Stimulated activated naive CD8-positive, alpha-beta T cell treated with anti-CD3 and anti-CD28 coated beads, Interleukin-15, Interleukin-2, amounts not matched to agents 100 ng/mL and 50 ng/mL, for 24 hours (primary cell): Measurements from ENCODE around the gene PITPNM3.

Source experiments
- H3K27ac Mint-ChIP-seq: one replicate; pipeline ENCODE4 v1.8.0; 2021; ENCODE audit warnings: mild to moderate bottlenecking, mixed read lengths
- H3K27me3 Mint-ChIP-seq: one replicate; pipeline ENCODE4 v1.8.0; 2021; ENCODE audit warnings: mixed read lengths
- H3K36me3 Mint-ChIP-seq: one replicate; pipeline ENCODE4 v1.8.0; 2021; ENCODE audit warnings: low read depth, mixed read lengths
- H3K4me1 Mint-ChIP-seq: one replicate; pipeline ENCODE4 v1.8.0; 2021; ENCODE audit warnings: low read depth, mixed read lengths
- H3K4me3 Mint-ChIP-seq: one replicate; pipeline ENCODE4 v1.8.0; 2021; ENCODE audit warnings: mild to moderate bottlenecking, mixed read lengths
- H3K9me3 Mint-ChIP-seq: one replicate; pipeline ENCODE4 v1.8.0; 2021; ENCODE audit warnings: mixed read lengths

PITPNM3 gene

DNA sequence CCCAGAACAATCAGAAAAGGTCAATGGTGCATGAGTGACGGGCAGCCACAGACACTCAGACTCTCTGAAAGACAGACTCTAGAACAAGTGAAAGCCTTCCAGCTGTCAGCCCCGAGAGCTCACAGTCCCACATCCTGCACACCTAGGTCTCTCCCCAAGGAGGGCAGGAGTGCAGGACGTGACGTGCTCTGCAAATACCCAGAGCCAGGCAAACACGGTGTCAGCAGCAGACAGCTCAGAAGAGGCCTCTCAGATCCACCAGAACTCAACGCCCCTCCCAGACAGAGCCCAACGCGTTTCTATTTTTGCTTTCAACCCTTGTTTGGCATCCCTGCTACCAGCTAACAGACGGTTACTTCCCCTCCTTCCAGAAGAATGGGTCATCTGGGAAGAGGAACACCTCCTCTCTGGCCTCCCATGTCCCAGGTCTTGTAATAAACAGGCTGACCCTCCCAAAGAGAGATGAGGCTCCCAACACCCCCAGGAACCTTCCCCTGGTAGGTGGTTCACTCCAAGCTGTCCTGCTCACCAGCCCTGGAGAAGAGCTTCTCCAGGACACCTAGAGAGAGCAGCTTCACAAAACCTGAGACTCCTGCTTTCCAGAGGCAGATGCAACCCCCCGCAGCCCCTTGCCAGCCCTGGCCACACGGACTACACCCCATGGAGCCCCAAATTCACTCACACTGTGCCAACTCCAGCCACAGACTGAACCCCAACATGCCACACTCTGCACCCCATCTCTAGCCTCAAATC, 7.6 kb downstream of the PITPNM3 start:
- H3K27ac Mint-ChIP-seq: no peak overlapping the region
- no peak overlapping the region for H3K4me3 Mint-ChIP-seq
- H3K4me1 Mint-ChIP-seq: peaks cover 9% of the 10 kb centered on the region
- H3K9me3 Mint-ChIP-seq: no peaks in the 10 kb centered on the region
- H3K27me3 Mint-ChIP-seq: peaks cover 3% of the 10 kb centered on the region
- H3K36me3 Mint-ChIP-seq: no peaks in the 10 kb centered on the region

- Mint-ChIP-seq H3K4me3 (no peak overlapping the region), H3K27ac (no peak overlapping the region), H3K4me1 (peaks cover 9% of the 10 kb centered on the region), H3K27me3 (no peaks in the 10 kb centered on the region), H3K9me3 (no peaks in the 10 kb centered on the region), H3K36me3 (no peaks in the 10 kb centered on the region)
Measured at GRCh38 chr17:6548034-6548433, 8.3 kb downstream of the PITPNM3 start.

DNA sequence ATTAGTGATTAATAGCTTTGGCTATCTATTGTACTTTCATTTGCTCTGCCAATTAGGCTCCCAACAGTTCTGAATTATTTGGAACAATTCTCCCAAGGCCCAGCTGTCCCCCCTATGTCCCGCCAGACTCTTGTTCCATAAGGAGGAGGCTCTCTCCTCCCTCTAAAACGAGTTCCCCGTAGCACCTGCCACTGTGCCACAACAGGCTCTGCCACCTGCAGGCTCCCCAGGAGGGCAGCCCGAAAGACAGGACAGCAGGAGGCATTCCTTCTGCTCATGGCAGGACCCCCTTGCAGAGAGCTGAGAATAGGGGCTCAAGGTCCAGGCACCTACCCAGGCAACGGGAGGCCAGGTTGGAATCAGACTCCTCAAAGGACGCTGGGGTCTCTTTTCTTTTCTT, 9.0 kb downstream of the PITPNM3 start:
- H3K4me3 Mint-ChIP-seq: no peak overlapping the region
- H3K36me3 Mint-ChIP-seq: no peaks in the 10 kb centered on the region
- peaks cover 9% of the 10 kb centered on the region for H3K4me1 Mint-ChIP-seq
- H3K27me3 Mint-ChIP-seq: no peaks in the 10 kb centered on the region
- H3K27ac Mint-ChIP-seq: no peak overlapping the region
- H3K9me3 Mint-ChIP-seq: no peaks in the 10 kb centered on the region

GRCh38 chr17:6546069-6546718, 10.2 kb downstream of the PITPNM3 start:
- Mint-ChIP-seq H3K4me3 (no peak overlapping the region), H3K27ac (no peak overlapping the region), H3K36me3 (no peaks in the 10 kb centered on the region), H3K27me3 (no peaks in the 10 kb centered on the region), H3K9me3 (no peaks in the 10 kb centered on the region), H3K4me1 (peaks cover 9% of the 10 kb centered on the region)

DNA sequence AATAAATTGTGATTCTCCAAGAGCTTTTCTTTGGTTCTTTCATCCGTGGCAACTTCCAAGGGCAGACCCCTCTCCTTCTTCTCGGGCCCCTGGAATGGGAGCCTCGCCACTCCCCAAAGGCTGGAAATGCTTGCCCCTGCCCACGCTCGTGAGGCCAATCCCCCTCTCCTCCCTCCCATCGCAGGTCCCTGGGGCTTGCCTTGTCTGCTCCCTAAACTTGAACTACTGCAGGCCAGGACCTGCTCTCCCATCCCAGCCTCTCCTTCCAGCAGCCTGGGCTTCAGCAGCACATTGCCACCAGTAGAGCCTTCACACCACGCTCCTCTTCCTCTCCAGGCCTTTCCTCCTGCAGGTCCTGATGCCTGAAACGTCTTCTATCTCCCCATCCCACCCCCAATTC, 11.1 kb downstream of the PITPNM3 start:
- Mint-ChIP-seq H3K27me3 (no peaks in the 10 kb centered on the region), H3K4me1 (peaks cover 9% of the 10 kb centered on the region), H3K9me3 (no peaks in the 10 kb centered on the region), H3K27ac (no peak overlapping the region), H3K36me3 (no peaks in the 10 kb centered on the region), H3K4me3 (no peak overlapping the region)

- no peaks in the 10 kb centered on the region for H3K27me3 Mint-ChIP-seq
- H3K4me3 Mint-ChIP-seq: no peak overlapping the region
- H3K9me3 Mint-ChIP-seq: no peaks in the 10 kb centered on the region
- H3K4me1 Mint-ChIP-seq: peaks cover 9% of the 10 kb centered on the region
- H3K27ac Mint-ChIP-seq: no peak overlapping the region
- H3K36me3 Mint-ChIP-seq: no peaks in the 10 kb centered on the region
Measured at GRCh38 chr17:6544011-6544370, 12.4 kb downstream of the PITPNM3 start.

DNA sequence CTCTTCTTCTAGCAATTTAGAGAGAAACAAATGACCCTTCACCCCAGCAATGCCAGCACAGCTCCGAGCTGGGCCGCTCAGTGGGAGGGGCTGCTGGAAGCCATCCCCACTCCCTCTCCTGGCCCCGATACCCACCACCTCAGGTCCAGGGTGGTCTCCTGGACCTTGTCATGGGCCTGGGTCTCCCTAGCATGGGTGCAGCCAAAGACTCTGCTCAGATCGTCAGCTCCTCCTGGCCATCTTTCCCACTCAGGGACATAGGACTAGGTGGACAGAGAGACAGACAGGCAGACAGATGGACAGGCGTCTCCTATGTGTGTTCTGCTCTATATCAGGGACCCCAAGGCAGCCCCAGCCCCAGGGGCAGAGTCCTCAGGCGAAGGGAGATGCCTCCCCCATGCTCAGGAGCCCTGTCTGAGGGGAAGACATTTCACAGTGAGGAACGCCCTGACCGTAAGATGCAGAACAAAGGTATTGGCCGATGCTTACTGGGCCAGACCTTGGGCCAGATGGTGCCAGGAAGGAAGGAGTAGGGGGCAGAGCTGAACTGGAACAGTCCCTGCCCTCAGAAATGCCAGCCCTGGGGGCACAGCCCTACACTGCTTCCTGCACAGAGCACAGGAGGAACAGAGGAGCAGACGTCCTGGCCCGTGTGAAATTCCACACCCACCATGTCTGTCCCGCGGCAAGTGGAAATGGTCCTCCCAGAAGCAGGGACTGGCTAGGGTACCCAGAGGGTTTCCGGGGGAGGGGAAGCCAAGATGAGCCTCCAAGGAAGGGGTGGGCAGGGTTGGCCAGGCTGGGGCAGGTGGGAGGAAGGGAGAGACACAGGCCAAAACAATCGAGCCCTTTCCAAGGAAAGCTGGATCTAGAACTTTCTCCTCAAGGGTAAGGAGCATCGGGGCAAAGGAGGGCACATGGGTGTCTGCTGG, 13.0 kb downstream of the PITPNM3 start:
- Mint-ChIP-seq H3K4me3 (no peak overlapping the region), H3K4me1 (peaks cover 3% of the 10 kb centered on the region), H3K36me3 (no peaks in the 10 kb centered on the region), H3K9me3 (no peaks in the 10 kb centered on the region), H3K27me3 (no peaks in the 10 kb centered on the region), H3K27ac (no peak overlapping the region)

- H3K27ac Mint-ChIP-seq: no peak overlapping the region
- H3K4me3 Mint-ChIP-seq: no peak overlapping the region
- no peaks in the 10 kb centered on the region for H3K9me3 Mint-ChIP-seq
- H3K27me3 Mint-ChIP-seq: no peaks in the 10 kb centered on the region
- H3K36me3 Mint-ChIP-seq: no peaks in the 10 kb centered on the region
- no peaks in the 10 kb centered on the region for H3K4me1 Mint-ChIP-seq
Measured at GRCh38 chr17:6542577-6542976, 13.8 kb downstream of the PITPNM3 start.

DNA sequence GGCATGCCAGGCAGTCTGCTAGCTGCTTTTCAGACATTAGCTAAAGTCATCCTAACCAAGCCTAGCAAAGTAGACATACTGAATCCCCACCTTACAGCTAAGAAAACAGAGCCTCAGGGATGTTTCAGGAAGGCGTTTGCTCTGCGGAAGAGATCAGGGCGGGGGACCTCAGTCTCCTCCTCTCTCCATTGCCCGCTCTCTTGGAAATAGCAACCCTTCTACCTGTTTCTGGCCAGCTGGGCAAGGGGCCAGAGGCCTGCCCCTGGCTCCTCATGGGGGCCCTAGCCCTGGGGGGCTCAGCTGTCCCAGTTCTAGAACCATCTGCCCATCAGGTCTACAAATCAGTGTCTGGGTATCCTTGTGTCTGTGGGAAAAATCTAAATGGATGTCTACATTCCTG, 14.5 kb downstream of the PITPNM3 start:
- Mint-ChIP-seq H3K27me3 (no peaks in the 10 kb centered on the region), H3K9me3 (no peaks in the 10 kb centered on the region), H3K4me3 (no peak overlapping the region), H3K36me3 (no peaks in the 10 kb centered on the region), H3K4me1 (no peaks in the 10 kb centered on the region), H3K27ac (no peak overlapping the region)

- Mint-ChIP-seq H3K27me3 (no peaks in the 10 kb centered on the region), H3K4me3 (no peak overlapping the region), H3K9me3 (no peaks in the 10 kb centered on the region), H3K27ac (no peak overlapping the region), H3K36me3 (no peaks in the 10 kb centered on the region), H3K4me1 (no peaks in the 10 kb centered on the region)
Measured at GRCh38 chr17:6539871-6540270, 16.5 kb downstream of the PITPNM3 start.

DNA sequence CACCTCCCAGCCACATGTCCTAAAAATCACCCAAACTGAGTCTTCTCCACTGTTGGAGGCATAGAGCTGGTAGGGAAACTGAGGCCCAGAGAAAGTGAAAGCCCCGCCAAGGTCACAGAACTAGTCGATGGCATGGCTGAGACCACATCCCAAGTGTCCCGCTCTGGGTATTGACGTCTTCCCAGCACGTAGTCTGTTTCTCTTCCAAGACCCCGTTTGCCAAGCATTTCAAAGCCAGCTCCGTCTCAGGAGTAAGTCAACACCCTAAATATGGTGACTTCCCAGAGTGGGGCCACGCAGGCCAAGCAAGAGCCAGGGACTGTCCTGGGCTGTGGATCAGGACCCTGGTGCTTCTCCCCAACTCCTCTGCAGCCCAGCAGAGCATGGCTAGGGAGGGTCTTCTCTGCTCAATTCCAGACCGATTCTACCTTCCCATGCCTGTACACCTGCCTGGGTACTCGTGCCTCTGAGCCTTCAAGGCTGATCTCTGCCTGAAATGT, 19.7 kb downstream of the PITPNM3 start:
- Mint-ChIP-seq H3K36me3 (no peaks in the 10 kb centered on the region), H3K9me3 (no peaks in the 10 kb centered on the region), H3K27ac (no peak overlapping the region), H3K27me3 (no peaks in the 10 kb centered on the region), H3K4me1 (no peaks in the 10 kb centered on the region), H3K4me3 (no peak overlapping the region)

GRCh38 chr17:6536053-6536452, 20.3 kb downstream of the PITPNM3 start:
- Mint-ChIP-seq H3K27me3 (no peaks in the 10 kb centered on the region), H3K27ac (no peak overlapping the region), H3K9me3 (no peaks in the 10 kb centered on the region), H3K36me3 (no peaks in the 10 kb centered on the region), H3K4me3 (no peak overlapping the region), H3K4me1 (no peaks in the 10 kb centered on the region)

DNA sequence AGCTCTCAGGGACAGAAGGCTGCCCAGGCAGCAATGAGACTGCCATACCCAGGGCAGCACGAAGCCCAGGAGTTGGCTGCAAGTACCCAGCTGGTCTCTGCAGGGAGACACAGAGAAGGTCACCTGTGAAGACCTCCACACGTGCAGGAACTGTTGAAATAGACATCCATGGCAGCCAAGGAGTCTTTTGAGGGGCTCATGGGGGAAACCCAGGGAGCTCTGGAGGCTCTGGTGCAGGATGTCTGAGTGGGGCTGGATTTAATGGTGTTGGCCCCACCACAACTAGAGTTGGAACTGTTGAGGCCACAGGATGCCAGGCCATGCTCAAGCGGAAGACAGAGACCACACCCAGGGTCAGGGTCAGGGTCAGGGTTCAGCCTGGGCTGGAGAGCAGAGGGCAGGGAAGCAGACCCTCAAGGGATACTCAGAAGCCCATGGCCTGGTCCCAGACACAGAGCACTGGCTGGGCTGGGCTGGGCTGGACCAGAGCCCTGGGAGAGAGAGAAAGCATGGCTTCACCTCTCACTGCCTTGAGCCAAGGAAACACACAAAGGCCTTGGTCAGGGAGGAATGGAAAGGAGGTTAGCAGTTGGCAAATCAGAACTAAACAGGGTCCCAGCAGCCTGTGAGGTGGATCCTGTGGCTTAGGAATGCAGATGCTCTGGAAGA, 21.4 kb downstream of the PITPNM3 start:
- no peaks in the 10 kb centered on the region for H3K27me3 Mint-ChIP-seq
- H3K4me3 Mint-ChIP-seq: no peak overlapping the region
- no peak overlapping the region for H3K27ac Mint-ChIP-seq
- H3K4me1 Mint-ChIP-seq: no peaks in the 10 kb centered on the region
- H3K36me3 Mint-ChIP-seq: no peaks in the 10 kb centered on the region
- H3K9me3 Mint-ChIP-seq: no peaks in the 10 kb centered on the region

DNA sequence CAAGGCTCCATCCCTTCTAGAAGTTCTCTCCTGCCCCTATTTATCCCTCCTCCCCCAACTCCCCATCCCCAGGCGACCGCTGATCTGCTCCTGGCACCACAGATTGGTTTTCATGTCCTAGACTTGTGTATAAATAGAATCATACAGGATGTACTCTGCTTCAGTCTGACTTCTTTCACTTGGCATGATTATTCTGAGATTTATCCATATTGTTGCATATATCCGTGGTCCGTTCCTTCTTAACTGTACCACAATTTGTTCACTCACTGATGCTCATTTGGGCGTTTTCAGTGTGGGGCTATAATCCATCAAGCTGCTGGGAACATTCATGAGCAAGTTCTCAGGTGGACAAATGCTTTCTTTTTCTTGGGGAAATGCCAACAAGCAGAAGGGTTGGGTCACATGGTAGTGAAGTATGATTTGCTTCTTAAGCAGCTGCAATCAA, 23.9 kb downstream of the PITPNM3 start:
- Mint-ChIP-seq H3K27ac (no peak overlapping the region), H3K27me3 (no peaks in the 10 kb centered on the region), H3K4me3 (no peak overlapping the region), H3K4me1 (no peaks in the 10 kb centered on the region), H3K9me3 (no peaks in the 10 kb centered on the region), H3K36me3 (no peaks in the 10 kb centered on the region)
